Placental epithelial cell (primary cell): ENCODE data around the gene COPG1. TPM values are rescaled to one million over a fixed set of nuclear protein-coding genes. Genes with fewer than 3 reads are reported as not detected.

ENCODE experiments used
- small RNA-seq: library from RNA; depleted of rRNA; stranded (forward); fragments of <200 nt; gene quantifications from one replicate; pipeline ENCODE3, GENCODE V24; 2012
- total RNA-seq: library from RNA; depleted of rRNA; stranded (reverse); fragments of >200 nt; gene quantifications from 2 replicates; pipeline ENCODE4 v1.2.3, GENCODE V29; 2012

Gene COPG1
- 340 and 452 TPM in 2 replicates for total RNA-seq

DNA sequence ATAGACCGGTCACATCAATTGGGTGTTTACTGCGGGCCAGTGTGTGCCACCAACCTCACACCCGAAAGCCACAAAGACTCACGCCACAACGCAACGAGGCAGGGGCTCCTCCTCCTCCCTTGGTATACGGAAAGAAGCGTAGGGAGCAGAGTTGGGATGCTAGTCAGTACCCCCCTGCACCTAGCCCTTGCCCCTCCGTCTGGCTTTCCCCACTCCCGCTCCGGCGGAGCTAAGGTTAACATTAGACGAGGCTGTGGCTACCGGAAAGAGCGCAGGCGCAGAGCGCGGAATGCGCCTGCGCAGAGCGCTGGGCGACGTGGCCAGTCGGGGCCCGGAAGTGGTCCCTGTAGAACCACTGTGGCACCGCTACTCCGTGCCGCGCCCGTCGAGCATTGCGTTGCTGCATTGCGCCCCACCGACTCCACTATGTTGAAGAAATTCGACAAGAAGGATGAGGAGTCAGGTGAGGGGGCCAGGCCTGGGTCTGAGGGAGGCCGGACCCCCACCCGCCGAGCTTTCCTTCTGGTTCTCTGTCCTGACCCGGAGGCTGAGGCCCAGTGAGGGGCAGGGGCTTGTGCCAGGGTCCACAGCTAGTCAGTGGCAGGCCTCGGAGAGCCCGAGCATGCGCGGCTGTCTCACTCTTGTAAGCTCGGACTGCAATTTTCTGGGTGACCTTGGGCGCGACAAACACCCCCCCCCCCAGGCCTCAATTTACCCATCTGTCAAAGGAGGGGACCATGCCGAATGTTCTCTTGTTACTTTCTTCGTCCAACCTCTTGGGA is at the start of gene COPG1:
TSS of gene COPG1 (plus strand) at position 323 of the 782 bp plus-strand sequence. CDS start at position 427, 104 bp downstream.

DNA sequence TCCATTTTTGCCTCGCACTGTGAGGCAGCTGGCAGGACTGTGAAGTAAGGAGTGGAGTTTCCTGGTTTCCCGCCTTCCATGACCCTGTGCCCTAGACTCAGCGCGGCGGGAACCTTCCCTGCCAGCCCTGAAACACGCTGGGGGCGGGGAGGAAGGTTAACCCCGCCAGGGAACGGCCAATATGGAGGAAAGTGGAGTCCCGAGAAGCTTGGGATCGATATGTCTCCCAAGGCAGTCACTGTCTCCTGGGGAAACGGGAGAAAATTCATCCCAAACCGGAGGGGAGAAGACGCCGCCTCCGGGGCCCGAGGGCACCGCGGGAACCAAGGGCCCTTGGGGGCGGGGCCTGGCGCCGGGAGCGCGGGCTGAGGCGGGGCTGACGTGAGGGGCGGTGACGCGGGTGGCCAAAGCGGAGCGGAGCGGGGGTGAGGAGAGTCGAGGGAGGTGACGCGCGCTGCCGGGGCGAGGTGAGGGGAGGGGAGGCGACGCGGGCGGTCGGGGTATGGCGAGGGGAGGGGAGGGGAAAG is 29.1 kb downstream of the COPG1 start, which contains the start of gene HMCES:
TSS of gene HMCES (plus strand) at position 432 of the 527 bp plus-strand sequence. CDS start 863 bp downstream, outside the sequence.

Small RNA genes lying within 50 kb of the gene (small RNA-seq; reads per million reads assigned to genes)
- gene MIR6826 (0.37 reads per million, percentile 15 among the genes with 10 or more reads in this experiment), gene RPS27P12 (not detected)

Other genes starting within 250 kb of the COPG1 start
- gene EFCC1, start 248.3 kb upstream of the COPG1 start, total RNA-seq, result not detected in 2 replicates
- not detected in 2 replicates for gene GP9, start 188.8 kb upstream of the COPG1 start, total RNA-seq
- 16.1 and 22.0 TPM in 2 replicates for gene RAB43, start 127.8 kb upstream of the COPG1 start, total RNA-seq
- 18.1 and 27.5 TPM in 2 replicates for gene ISY1, start 88.5 kb upstream of the COPG1 start, total RNA-seq
- 319 and 336 TPM in 2 replicates for gene CNBP, start 65.7 kb upstream of the COPG1 start, total RNA-seq
- gene HMCES, start 29.3 kb downstream of the COPG1 start, total RNA-seq, result 19.6 and 27.1 TPM in 2 replicates
- gene EFCAB12, start 179.0 kb downstream of the COPG1 start, total RNA-seq, result under 0.01 TPM in 1 of 2 replicates, not detected in the other
- gene MBD4, start 190.3 kb downstream of the COPG1 start, total RNA-seq, result 16.8 and 22.4 TPM in 2 replicates
- 21.4 and 48.7 TPM in 2 replicates for gene IFT122, start 190.6 kb downstream of the COPG1 start, total RNA-seq